ENCODE results near the gene AKAP10. TPM values are rescaled to one million over a fixed set of nuclear protein-coding genes. Genes with fewer than 3 reads are reported as not detected.

Gene AKAP10
- total RNA-seq, 1 experiment from 2014 or later, result 36.8 TPM

GRCh38 chr17:19905502-19905901 is 72.1 kb downstream of the AKAP10 start:
- Histone ChIP-seq H3K9me3 (ENCODE audit: low read depth, low read length, poor library complexity, severe bottlenecking) (no peaks in the 10 kb centered on the region), H3K4me3 (ENCODE audit: low read depth, low read length, poor library complexity, severe bottlenecking) (no peak overlapping the region), H3K27ac (ENCODE audit: low read depth, low read length, poor library complexity, severe bottlenecking) (no peak overlapping the region), H3K36me3 (ENCODE audit: insufficient read depth, low read length, poor library complexity, severe bottlenecking) (peaks cover 61% of the 10 kb centered on the region), H3K27me3 (replicated peaks; ENCODE audit: insufficient read depth, low read depth, low read length, poor library complexity) (no peaks in the 10 kb centered on the region), H3K4me1 (ENCODE audit: insufficient read depth, low read length, poor library complexity, severe bottlenecking) (no peaks in the 10 kb centered on the region)
- ChIA-PET POLR2A (ENCODE audit: low non-redundant PET) (no interaction called here), CTCF (no interaction called here)
- intact Hi-C loops (cut with micrococcal nuclease; ENCODE audit: unreplicated experiment), result no loop called here
- no peak for DNase-seq (ENCODE audit: low spot score)
- TF ChIP-seq EZH2 (IDR thresholded peaks at IDR 0.05; ENCODE audit: borderline replicate concordance, low read depth, low read length, poor library complexity, severe bottlenecking) (no peak), CTCF (conservative IDR thresholded peaks at IDR 0.05; ENCODE audit: low read depth, low read length) (no peak)
- no TSS peak for BruUV-seq (replicated peaks)

GRCh38 chr17:19904924-19905323 is 72.7 kb downstream of the AKAP10 start:
- CTCF ChIA-PET, result no interaction called here
- H3K27me3 ChIP-seq (replicated peaks; ENCODE audit: insufficient read depth, low read depth, low read length, poor library complexity), result no peaks in the 10 kb centered on the region
- POLR2A ChIA-PET (ENCODE audit: low non-redundant PET), result no interaction called here
- TF ChIP-seq EZH2 (IDR thresholded peaks at IDR 0.05; ENCODE audit: borderline replicate concordance, low read depth, low read length, poor library complexity, severe bottlenecking) (no peak), CTCF (conservative IDR thresholded peaks at IDR 0.05; ENCODE audit: low read depth, low read length) (no peak)
- BruUV-seq (replicated peaks), result no TSS peak
- H3K9me3 ChIP-seq (ENCODE audit: low read depth, low read length, poor library complexity, severe bottlenecking), result no peaks in the 10 kb centered on the region
- no peak for DNase-seq (ENCODE audit: low spot score)
- H3K36me3 ChIP-seq (ENCODE audit: insufficient read depth, low read length, poor library complexity, severe bottlenecking), result peaks cover 57% of the 10 kb centered on the region
- H3K27ac ChIP-seq (ENCODE audit: low read depth, low read length, poor library complexity, severe bottlenecking), result no peak overlapping the region
- no peaks in the 10 kb centered on the region for H3K4me1 ChIP-seq (ENCODE audit: insufficient read depth, low read length, poor library complexity, severe bottlenecking)
- H3K4me3 ChIP-seq (ENCODE audit: low read depth, low read length, poor library complexity, severe bottlenecking), result no peak overlapping the region
- intact Hi-C loops (cut with micrococcal nuclease; ENCODE audit: unreplicated experiment), result no loop called here

- no peaks in the 10 kb centered on the region for H3K4me1 ChIP-seq (ENCODE audit: insufficient read depth, low read length, poor library complexity, severe bottlenecking)
- no peak overlapping the region for H3K27ac ChIP-seq (ENCODE audit: low read depth, low read length, poor library complexity, severe bottlenecking)
- no peak for DNase-seq (ENCODE audit: low spot score)
- no peaks in the 10 kb centered on the region for H3K27me3 ChIP-seq (replicated peaks; ENCODE audit: insufficient read depth, low read depth, low read length, poor library complexity)
- no TSS peak for BruUV-seq (replicated peaks)
- H3K36me3 ChIP-seq (ENCODE audit: insufficient read depth, low read length, poor library complexity, severe bottlenecking), result peaks cover 52% of the 10 kb centered on the region
- H3K9me3 ChIP-seq (ENCODE audit: low read depth, low read length, poor library complexity, severe bottlenecking), result no peaks in the 10 kb centered on the region
- intact Hi-C loops (cut with micrococcal nuclease; ENCODE audit: unreplicated experiment), result no loop called here
- ChIA-PET POLR2A (ENCODE audit: low non-redundant PET) (no interaction called here), CTCF (no interaction called here)
- TF ChIP-seq EZH2 (IDR thresholded peaks at IDR 0.05; ENCODE audit: borderline replicate concordance, low read depth, low read length, poor library complexity, severe bottlenecking) (no peak), CTCF (conservative IDR thresholded peaks at IDR 0.05; ENCODE audit: low read depth, low read length) (no peak)
- no peak overlapping the region for H3K4me3 ChIP-seq (ENCODE audit: low read depth, low read length, poor library complexity, severe bottlenecking)
These were observed 73.2 kb downstream of the AKAP10 start for GRCh38 chr17:19904412-19904811.
